NCI-H187 (cell line): Measurements from ENCODE around the gene RAI14.

ENCODE experiments used
- DNase-seq, 2 experiments: peaks; one replicate each; lab custom pipeline; 2025; lab: John Stamatoyannopoulos, UW

The RAI14 gene

DNA sequence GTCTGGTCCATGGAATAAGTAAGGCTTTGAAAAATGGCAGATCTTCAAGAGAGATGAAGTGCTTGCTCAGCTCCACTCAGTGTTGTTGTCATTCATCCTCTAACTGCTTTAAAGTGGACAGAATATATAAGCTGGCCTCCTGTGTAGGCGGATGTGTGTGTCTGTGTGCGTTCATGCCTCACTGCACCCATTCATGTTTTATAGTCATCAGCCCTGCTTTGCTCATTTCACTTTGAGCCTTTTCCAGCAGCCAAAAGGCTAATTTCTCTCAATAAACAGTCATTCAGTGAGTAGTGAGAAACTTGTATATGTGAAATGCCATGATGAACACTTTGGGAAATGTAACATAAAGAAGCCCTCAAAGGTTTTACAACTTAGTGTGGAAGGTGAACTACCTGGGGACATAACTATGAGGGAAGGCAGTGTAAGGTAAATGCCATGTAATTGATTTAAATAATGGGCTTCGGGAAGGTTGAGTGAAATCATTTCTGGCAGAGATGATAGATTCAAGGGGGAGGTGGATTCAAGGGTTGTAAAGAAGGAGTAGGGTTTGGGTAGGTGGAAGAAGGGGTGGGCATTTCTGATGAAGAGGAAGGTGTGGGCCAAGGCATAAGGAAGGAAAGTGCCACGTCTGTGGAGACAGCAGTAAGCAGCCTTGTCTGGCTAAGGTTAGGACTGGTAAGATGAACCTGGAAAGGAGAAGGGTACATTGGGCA, 198.5 kb downstream of the RAI14 start:
- DNase-seq = peak; percentile 15 to 42

DNA sequence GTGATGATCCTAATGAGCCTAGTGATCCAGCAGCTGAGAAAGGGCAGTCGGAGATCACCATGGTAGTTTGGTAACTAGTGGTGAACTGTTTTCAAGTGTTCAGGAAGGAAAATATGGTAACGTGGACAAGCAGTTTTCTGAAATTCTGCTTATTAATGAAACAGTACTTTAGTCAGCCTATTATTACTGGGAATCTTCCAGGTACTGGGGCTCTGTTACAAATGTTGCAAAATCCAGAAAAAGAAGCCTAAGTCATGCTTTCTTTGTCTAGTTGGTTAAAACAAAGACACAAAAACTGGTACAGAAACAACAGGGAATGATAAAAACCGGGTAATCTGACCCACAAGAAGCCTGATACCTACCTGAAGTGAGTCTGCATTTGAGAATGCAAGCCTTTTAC, 201.0 kb downstream of the RAI14 start:
- DNase-seq = no peak

DNA sequence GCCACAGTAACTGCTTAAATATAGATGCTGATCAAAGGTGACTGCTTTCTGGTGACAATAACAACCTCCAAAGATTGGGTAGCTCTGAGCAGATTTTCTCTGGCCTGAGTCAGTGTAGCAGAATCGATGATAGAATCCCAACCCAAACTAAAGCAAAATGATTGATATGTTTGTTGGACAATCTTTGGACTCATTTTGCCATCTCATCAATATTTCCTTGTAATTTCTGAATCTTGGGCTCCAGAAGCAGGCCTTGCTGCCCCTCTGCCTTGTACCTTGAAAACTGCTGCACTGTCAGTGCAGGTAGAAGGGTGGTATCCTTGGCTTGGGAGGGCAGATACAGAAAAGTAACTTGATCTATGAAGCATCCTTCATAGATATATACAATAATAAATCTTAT, 201.8 kb downstream of the RAI14 start:
- DNase-seq = no peak

DNA sequence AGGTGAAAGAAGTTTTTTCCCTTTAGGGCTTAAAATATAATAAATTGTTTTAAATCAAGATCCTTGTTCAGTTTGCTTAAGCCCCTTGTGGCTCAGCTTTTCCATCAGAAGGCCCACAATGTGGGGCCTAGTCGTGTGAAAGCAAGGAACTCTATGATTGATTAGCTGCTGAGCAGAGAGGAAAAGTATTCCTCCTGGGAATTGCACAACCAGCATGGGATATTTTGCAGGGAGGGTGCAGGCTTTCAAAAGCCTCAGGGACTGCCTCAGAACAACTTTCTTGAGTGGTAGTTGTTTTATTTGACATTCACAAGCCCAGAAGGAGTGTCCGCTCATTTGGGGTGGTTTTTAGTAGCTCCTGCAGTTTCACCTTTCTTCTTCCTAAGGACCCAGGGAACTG, 202.7 kb downstream of the RAI14 start:
- DNase-seq = no peak

DNA sequence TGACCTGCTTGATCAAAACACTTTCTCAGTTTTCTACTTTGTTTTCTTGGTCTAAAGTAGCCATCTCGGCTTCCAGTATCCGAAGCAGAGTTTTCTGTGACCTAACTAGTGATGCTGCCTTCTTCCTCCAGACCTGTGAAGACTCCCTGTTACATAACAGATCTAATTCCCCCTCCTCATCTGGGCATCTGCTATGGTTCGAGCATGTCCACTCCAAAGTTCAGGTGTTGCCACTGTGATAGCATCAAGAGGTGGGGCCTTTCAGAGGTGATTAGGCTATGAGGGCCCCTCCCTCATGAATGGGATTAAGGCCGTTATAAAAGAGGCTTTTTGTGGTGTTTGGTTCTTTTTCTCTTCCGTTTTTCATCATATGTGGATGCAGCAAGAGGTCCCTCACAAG, 203.1 kb downstream of the RAI14 start:
- no peak for DNase-seq

DNA sequence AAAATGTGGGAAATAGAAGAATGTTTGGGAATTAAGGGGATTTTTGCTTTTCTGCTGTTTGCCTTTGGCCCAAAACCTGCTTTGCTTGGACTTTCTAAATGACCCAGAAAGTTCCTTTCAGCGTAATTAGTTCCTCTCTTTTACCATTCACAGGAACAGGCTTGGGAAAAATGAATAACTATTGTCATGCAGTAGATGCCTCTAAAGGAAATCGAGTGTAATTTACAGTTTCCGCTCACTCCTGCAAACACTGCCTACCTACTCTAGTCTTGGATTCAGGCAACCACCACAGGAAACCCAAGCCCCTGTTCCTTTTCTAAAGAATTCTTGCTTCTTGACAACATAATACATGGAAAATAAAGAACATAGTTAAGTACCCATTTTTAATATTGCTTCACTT, 207.8 kb downstream of the RAI14 start:
- DNase-seq = no peak

DNA sequence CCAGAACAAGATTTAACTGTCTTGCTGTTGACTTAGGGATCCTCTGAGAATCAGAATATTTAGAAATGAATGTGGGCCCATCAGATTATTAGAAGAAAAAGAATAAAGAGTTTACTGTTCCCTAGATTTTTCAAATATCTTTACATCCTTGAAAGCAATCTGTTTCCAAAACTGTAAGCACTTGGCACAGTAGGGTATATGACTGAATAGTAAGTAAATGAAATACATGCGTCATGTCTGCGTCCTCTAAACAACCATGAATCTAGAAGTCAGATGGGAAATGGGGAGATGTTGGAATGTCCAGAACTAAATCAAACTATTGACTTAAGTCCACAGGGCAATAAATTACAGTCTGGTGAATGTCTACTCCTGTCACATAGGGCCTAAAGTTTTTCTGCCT, 209.0 kb downstream of the RAI14 start:
- DNase-seq = no peak

DNA sequence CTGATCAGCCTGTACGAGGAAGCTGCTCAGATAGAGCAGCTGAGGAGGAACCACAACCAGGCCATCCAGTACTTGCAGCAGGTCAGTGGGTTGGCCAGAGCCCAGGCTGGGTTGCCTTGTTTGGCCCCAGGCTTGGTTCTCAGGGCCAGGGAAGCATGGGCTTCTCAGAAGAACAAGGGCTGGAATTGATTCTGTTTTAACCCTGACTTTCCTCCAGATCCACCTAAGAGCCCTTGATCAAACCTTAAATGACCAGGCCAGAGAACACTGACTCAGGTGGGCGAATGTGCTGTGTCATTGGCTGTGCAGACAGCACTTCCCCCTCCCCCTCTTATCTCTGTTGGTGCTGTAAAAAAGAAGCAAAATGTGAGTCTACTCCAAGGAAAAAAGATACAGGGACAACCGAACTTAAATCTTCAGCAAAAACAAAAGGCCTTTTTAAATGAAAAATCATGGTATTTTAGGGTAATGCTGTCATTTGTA, 210.9 kb downstream of the RAI14 start:
- no peak for DNase-seq

DNA sequence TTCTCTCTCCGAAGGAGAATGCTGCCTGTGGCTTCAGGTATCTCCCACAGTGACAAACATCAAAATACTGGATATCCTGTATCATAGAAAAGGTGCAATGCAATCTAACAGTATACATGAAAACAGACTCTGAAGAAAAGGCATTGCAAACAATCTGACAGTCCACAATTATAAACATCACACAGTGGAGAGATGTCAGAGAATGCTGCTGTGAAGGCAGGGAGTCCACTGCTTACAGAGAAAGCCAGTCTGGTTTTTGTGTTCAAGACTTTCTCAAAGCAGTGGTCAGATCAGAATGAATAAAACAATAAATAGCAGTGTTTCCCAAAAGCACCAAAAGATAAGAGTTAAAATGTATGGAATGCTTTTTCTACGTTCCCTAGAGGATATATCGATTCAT, 211.5 kb downstream of the RAI14 start:
- DNase-seq = no peak

DNA sequence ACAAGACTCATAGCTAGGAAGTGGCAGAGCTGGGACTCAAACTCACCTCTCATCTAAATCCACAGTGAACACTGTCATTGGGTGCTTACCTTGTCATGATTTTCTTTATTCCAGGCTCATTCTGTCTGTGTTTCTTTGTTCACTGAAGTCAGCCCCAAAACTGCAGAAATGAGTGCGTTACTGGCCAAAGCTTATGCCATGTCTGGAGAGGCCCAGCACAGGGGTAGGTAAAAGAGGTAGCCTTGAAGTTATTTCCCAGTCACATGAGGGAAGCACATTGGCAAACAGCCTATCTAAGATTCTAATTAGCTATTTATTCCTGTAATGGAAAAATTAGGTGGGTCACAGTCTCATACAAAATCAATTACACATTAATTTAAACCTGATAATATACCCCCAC, 212.7 kb downstream of the RAI14 start:
- DNase-seq = no peak

DNA sequence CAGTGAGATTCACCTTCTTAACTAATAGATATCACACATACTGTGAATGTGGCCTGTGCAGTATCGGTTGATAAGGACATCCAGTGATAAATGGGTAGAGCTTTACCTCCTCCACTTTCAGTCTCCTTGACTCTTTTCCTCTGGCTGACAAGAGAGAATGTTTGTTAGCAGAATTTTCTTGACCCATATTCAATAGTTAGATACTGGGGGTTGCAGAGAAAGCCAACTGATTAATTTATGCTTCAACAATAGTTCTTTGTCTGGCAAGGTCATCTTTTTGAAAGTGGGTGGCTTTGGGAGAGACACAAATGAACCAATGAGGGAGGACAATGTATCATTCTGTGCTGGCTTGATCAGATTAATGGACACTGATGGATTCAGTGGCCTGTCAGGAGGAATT, 213.1 kb downstream of the RAI14 start:
- DNase-seq = no peak

DNA sequence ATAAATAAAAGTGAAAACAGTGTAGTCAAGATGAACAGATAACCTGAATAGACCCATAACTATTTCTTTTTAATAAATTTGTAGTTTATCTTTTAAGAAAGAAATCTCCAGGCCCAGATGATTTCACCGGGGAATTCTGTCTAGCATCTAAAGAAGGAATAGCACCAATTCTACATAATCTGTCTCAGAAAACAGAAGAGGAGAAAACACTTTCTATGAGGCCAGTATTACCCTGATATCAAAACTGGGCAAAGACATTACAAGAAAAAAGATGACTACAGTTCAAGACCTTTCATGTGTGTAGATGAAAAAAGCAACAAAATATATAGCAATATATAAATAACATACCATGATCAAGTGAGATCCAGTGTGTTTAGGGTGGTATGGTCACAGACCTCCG, 214.3 kb downstream of the RAI14 start:
- no peak for DNase-seq

DNA sequence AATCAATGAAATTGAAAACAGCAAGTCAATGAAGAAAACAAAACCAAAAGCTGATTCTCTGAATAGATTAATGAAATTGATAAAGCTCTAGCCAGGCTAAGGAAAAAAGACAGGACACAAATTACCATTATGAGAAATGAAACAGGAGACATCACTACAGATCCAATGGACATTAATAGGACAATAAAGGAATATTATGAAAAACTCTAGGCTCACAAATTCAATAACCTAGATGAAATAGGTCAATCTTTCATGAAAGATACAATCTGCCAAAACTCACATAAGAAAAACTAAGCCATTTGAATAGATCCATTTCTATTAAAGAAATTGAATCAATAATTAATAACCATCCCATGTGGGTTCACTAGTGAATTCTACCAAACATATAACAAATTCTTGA, 220.1 kb downstream of the RAI14 start:
- no peak for DNase-seq

DNA sequence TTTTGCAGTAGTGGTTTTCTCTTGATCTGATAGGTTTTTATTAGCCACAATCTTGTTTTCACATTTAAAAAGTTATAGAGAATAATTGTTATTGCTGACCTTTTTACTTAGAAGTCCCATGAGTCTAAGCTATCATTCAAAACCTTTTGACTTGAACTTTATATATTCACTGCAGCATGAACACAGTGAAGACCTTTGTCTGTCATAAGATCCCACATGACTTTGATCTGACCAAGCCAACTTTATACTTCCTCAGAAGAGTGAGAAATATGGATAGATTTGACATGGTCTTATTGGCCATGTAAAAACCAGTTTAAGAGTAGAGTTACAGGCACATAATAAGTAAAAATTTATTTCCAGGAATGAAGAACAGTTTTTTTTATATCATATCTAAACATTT, 225.1 kb downstream of the RAI14 start:
- no peak for DNase-seq
